GM18520 (cell line): Measurements from ENCODE around the gene PVR.
"Not testable (repeated sequence)": the region's sequence is repeated elsewhere in the genome, so short reads cannot be mapped to it uniquely, and the experiment has no call there.

ENCODE experiments used
- ATAC-seq: cut with Tn5 transposase; IDR thresholded peaks from one replicate; pipeline ENCODE4 v1.9.1; 2021; ENCODE audit not compliant: unreplicated experiment

PVR gene

DNA sequence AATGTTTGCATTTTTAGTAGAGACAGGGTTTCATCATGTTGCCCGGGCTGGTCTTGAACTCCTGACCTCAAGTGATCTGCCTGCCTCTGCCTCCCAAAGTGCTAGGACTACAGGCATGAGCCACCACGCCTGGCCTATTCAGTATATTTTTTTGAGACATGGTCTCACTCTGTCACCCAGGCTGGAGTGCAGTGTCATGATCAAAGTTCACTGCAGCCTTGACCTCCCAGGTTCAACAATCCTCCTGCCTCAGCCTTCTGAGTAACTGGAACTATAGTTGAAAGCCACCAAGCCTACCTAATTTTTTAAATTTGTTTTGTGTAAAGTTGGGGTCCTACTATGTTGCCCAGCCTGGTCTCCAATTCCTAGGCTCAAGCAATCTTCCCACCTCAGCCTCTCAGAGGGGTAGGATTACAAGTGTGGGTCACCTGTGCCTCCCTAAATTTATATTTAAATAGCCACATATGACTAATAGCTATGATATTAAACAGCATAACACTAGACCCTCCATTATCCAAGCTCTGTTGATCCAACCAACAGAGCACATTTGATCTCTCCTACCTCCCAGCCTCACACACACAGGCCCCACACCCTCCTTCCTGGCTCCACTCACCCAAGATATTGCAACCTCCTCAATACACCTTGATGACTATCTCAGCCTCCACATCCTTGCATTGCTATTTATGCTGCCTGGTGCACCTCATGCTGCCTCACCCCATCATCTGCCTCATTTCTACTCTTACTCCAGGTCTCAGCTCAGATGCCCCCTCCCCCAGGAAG, 25.5 kb downstream of the PVR start:
- no peak for ATAC-seq

DNA sequence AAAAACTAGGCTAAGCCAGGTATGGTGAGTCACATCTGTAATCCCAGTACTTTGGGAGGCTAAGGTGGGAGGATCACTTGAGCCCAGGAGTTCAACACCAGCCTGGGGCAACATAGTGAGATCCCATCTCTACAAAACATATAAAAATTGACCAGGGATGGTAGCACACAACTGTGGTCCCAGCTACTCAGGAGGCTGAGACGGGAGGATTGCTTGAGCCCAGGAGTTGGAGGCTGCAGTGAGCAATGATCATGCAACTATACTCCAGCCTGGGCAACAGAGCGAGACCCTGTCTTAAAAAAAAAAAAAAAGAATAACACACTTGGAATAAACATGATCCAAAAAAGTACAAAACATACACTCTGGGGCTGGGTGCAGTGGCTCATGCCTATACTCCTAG, 26.3 kb downstream of the PVR start:
- not testable (repeated sequence) for ATAC-seq

DNA sequence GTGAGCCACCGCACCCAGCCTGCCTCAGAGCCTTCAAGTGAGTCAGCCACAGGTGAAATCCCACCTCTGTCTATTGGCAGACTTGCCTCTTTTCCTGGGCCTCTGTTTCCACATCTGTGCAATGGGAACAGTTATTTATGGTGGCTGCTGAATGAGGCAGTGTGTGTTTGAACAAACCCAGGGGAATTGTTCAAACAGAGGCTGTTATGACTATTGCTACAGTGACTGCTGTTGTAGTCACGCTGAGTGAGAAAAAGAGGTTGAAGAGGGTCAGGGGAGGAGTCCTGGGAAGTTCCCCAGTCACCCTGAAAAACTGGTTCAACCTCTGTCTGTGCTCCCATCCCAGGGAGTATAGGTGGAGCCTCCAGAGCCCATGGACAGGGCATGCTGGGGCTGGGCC, 27.7 kb downstream of the PVR start, which contains the start of gene CEACAM19:
Gene CEACAM19, plus strand, starts transcription at position 83 of the 400 bp plus-strand sequence. CDS start 450 bp downstream, outside the sequence.
- no peak for ATAC-seq

DNA sequence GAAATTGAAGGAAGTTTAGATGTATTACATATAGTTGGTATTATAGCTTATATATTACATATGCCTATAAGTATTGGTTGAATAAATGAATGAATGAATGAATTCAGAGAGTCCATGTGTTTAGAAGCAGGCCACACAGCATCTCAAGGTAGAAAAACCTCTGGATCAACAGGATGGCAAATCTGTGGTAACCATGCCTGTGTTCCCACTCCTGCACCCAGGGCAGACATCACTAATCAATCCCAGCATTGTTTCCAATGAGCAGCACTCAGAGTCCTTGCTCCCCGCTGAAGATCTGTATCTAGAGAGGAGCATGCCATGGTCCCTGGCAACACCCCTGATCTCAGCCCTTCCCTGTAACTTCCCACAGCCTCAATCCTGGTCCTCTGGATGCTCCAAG, 28.5 kb downstream of the PVR start:
- no peak for ATAC-seq

- no peak for ATAC-seq
Measured at GRCh38 chr19:44673510-44673909, 29.8 kb downstream of the PVR start.

DNA sequence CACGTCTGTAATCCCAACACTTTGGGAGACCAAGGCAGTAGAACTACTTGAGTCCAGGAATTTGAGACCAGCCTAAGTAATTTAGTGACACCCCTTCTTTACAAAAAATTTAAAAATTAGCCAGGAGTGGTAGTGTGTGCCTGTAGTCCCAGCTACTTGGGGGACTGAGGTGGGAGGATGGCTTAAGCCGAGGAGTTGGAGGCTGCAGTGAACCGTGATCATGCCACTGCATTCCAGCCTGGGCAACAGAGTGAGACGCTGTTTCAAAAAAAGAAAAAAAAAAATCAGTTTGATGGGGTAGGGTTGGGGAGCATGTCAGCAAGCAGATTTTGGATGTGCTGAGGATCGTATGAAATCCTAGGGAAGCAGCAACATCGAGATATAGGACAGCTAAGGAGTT, 31.8 kb downstream of the PVR start:
- ATAC-seq: no peak

GRCh38 chr19:44677019-44677811, 33.5 kb downstream of the PVR start:
- no peak for ATAC-seq

DNA sequence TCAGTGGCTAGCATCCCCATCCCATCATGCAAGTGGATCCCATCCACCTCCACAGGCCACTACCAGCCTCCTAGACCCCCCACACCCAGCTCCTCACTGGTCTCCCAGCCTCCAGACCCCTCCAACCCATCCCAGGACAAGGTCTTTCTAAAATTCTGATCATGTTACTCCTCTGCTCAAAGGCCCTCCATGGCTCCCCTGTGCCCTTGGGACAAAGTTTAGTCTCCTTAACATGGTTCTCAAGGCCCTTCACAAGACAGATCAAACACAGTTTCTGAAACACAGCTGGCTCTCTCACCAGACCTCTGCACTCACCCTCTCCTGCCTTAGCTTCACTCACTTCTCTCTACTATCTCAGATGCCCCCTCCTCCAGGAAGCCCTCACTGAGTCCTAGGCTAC, 36.8 kb downstream of the PVR start:
- ATAC-seq: no peak

DNA sequence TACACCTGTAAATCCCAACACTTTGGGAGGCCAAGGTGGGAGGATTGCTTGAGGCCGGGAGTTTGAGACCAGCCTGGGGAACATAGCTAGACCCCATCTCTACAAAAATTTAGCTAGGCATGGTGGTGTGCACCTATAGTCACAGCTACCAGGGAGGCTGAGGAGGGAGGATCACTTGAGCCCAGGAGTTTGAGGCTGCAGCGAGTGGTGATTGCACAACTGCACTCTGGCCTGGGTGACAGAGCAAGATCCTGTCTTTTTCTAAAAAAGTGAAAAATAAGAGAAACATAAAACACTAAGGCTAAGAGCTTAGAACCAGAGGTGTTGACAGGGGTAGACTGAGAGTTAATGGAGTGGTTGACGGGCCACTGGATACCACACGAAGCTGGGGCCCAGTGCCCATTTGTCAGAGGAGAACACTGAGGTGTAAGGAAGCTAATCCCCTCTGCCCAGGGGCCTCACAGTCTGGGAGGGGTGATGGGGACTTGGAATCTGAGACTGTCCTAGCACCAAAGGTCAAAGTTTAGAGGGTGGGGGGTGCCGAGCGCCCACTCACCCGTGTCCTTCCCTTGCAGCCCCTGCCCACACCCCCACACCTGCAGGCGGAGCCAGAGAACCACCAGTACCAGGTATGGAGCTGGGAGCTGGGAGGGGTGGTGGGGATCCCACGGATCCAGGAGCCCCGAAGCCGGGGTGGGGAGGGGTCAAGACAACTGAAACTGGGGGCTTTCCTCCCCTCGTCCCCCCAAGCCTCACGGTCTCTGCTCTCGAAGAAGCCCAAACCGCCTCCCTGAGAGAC, 38.5 kb downstream of the PVR start:
- no peak for ATAC-seq

GRCh38 chr19:44682807-44683206, 39.1 kb downstream of the PVR start:
- no peak for ATAC-seq

GRCh38 chr19:44683434-44684210, 39.9 kb downstream of the PVR start:
- no peak for ATAC-seq

DNA sequence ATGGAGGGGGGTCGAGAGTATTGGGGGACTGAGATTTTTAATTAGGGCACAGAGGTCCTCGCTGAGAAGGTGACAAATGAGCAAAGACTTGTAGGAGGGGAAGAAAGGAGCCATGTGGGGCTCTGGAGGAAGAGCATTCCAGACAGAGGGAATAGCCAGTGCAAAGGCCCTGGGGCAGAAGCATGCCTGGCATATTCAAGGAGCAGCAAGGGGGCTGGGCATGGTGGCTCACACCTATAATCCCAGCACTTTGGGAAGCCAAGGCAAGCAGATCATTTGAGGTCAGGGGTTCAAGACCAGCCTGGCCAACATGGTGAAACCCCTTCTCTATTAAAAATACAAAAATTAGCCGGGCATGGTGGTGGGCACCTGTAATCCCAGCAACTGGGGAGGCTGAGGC, 40.7 kb downstream of the PVR start:
- ATAC-seq: not testable (repeated sequence)

GRCh38 chr19:44684892-44685863, 41.5 kb downstream of the PVR start:
- ATAC-seq: no peak

GRCh38 chr19:44685877-44686276, 42.2 kb downstream of the PVR start:
- no peak for ATAC-seq

DNA sequence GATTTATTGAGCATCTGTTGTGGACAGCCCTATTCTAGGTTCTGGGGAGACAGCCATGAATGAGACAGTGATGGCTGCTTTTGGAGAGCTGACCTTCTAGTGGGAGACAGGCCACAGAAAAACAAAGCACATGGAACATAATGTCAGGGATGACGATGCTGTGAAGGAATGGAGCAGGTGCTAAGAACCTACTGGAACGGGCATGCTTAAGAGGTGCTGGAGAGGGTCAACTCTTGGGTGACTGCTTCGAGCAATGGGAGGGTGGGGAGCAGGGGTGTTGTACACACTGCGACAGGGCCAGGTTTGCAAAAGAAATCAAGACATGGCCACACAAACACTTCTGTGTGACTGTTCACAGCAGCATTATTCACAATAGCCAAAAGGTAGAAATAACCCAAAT, 43.2 kb downstream of the PVR start:
- ATAC-seq: no peak

- no peak for ATAC-seq
Measured at GRCh38 chr19:44687888-44688287, 44.2 kb downstream of the PVR start.

GRCh38 chr19:44689290-44690130, 45.8 kb downstream of the PVR start:
- no peak for ATAC-seq

- ATAC-seq: no peak
Measured at GRCh38 chr19:44690131-44690440, 46.4 kb downstream of the PVR start.

GRCh38 chr19:44692379-44692721, 48.6 kb downstream of the PVR start:
- ATAC-seq: no peak
